ENCODE results near the gene APBA1.
"Not testable (repeated sequence)": the region's sequence is repeated elsewhere in the genome, so short reads cannot be mapped to it uniquely, and the experiment has no call there.

APBA1 gene

GRCh38 chr9:69442486-69442885 is 229.7 kb downstream of the APBA1 start:
- CTCF ChIA-PET: interaction anchor here (1.2 kb wide), 1 partner anchor 20 kb away, joined by 3 read pairs; no protein-coding TSS in a partner anchor
- POLR2A ChIA-PET (ENCODE audit: low non-redundant PET): no interaction called here
- no peak for DNase-seq (ENCODE audit: low spot score)
- TF ChIP-seq CTCF (conservative IDR thresholded peaks at IDR 0.05; ENCODE audit: low read depth): no peak
- no peak overlapping the region for H3K27ac ChIP-seq

DNA sequence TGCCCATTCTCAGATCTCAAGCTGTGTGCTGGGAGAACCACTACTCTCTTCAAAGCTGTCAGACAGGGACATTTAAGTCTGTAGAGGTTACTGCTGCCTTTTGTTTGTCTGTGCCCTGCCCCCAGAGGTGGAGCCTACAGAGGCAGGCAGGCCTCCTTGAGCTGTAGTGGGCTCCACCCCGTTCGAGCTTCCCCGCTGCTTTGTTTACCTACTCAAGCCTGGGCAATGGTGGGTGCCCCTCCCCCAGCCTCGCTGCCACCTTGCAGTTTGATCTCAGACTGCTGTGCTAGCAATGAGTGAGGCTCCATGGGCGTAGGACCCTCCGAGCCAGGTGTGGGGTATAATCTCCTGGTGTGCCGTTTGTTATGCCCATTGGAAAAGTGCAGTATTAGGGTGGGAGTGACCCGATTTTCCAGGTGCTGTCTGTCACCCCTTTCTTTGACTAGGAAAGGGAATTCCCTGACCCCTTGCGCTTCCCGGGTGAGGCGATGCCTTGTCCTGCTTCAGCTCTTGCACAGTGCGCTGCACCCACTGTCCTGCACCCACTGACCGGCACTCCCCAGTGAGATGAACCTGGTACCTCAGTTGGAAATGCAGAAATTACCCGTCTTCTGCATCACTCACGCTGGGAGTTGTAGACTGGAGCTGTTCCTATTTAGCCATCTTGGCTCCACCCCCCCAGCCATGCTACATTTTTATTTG is 231.8 kb downstream of the APBA1 start:
- DNase-seq (ENCODE audit: low spot score); POLR2A ChIA-PET (ENCODE audit: low non-redundant PET); H3K27ac ChIP-seq: not testable (repeated sequence)
- CTCF ChIA-PET: interaction anchor here (0.6 kb wide), 1 partner anchor 1633 kb away, joined by 9 read pairs; no protein-coding TSS in a partner anchor

GRCh38 chr9:69439654-69440053 is 232.5 kb downstream of the APBA1 start:
- DNase-seq (ENCODE audit: low spot score); CTCF ChIA-PET; POLR2A ChIA-PET (ENCODE audit: low non-redundant PET); H3K27ac ChIP-seq: not testable (repeated sequence)

GRCh38 chr9:69433968-69434367 is 238.2 kb downstream of the APBA1 start:
- peak overlapping the region; percentile 42; the same call in 1 of the 2 replicates for H3K27ac ChIP-seq
- ChIA-PET POLR2A (ENCODE audit: low non-redundant PET) (no interaction called here), CTCF (interaction anchor here (0.6 kb wide), 1 partner anchor 68 kb away, joined by 3 read pairs; no protein-coding TSS in a partner anchor)
- TF ChIP-seq CTCF (conservative IDR thresholded peaks at IDR 0.05; ENCODE audit: low read depth): no peak
- no peak for DNase-seq (ENCODE audit: low spot score)

DNA sequence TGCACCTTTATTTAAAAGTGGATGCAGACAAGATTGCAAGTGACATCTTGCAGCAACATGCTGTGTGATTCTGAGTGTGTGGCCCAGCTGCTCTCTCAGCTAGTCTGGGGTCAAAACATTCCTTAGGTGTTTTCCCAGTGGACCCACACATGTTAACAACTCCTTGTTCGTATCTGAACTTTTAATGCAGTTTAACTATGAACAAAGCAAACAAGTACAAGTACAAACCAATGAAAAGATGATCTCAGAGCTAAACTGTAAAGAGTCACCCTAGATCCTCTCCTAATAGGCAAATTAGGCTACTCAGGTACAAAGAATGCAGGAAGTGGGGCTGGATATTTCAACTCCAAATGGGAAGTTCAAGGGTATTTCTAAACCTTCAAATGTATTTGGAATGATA is 238.8 kb downstream of the APBA1 start:
- no peak for TF ChIP-seq CTCF (conservative IDR thresholded peaks at IDR 0.05; ENCODE audit: low read depth)
- peak overlapping the region; percentile 42; the same call in 1 of the 2 replicates for H3K27ac ChIP-seq
- ChIA-PET CTCF (no interaction called here), POLR2A (ENCODE audit: low non-redundant PET) (no interaction called here)
- DNase-seq (ENCODE audit: low spot score): peak; percentile 71

DNA sequence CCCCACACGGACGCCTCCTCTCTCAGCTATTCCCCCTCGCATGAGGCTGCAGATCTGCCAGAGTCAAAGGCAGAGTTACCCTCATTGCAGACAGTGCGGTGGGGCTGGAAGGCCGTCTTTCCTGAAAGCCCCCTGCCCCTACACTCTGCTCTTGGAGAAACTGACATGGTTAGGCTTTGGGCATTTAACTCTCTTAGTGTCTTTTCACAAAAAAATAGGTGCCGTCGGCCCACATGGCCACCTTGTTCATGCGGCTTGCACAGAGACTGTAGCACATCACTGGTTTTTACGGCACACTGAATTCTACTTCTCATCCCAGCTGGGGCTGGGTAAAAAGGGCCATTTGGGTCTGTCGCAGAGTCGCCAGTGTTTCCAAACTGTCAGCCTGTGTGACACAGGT is 239.5 kb downstream of the APBA1 start:
- no peak overlapping the region for H3K27ac ChIP-seq
- no peak for DNase-seq (ENCODE audit: low spot score)
- ChIA-PET POLR2A (ENCODE audit: low non-redundant PET) (no interaction called here), CTCF (no interaction called here)
- TF ChIP-seq CTCF (conservative IDR thresholded peaks at IDR 0.05; ENCODE audit: low read depth): no peak

- no peak for TF ChIP-seq CTCF (conservative IDR thresholded peaks at IDR 0.05; ENCODE audit: low read depth)
- ChIA-PET CTCF (no interaction called here), POLR2A (ENCODE audit: low non-redundant PET) (no interaction called here)
- no peak overlapping the region for H3K27ac ChIP-seq
- DNase-seq (ENCODE audit: low spot score): no peak
These were observed 240.4 kb downstream of the APBA1 start for GRCh38 chr9:69431777-69432176.
